MG63 (cell line): Measurements from ENCODE around the gene NIM1K. TPM values are rescaled to one million over a fixed set of nuclear protein-coding genes. Genes with fewer than 3 reads are reported as not detected.
A peak's percentile ranks its signal among the peaks of the same experiment; 100 is the strongest.
"Not testable (repeated sequence)": the region's sequence is repeated elsewhere in the genome, so short reads cannot be mapped to it uniquely, and the experiment has no call there.

ENCODE experiments used
- DNase-seq: peaks from one replicate; pipeline ENCODE4 v3.0.0-alpha.2; 2020
- H3K27me3 ChIP-seq: fragments of 250-450 bp; sonication (Bioruptor Pico); 2 replicates; pipeline ENCODE4 v1.5.1; 2020; ENCODE audit warnings: mild to moderate bottlenecking, moderate library complexity
- H3K36me3 ChIP-seq: fragments of 250-450 bp; sonication (Bioruptor Pico); 2 replicates; pipeline ENCODE4 v1.5.1; 2020; ENCODE audit warnings: mild to moderate bottlenecking, moderate library complexity
- H3K4me3 ChIP-seq: fragments of 250-450 bp; sonication (Bioruptor Pico); 2 replicates; pipeline ENCODE4 v1.5.1; 2020; ENCODE audit warnings: mild to moderate bottlenecking, moderate library complexity
- H3K9me3 ChIP-seq: fragments of 250-450 bp; sonication (Bioruptor Pico); 2 replicates; pipeline ENCODE4 v1.5.1; 2020; ENCODE audit warnings: mild to moderate bottlenecking, moderate library complexity
- total RNA-seq: library from RNA; depleted of rRNA; stranded (reverse); fragments of >200 nt; shearing (Covaris generic); gene quantifications from 2 replicates; pipeline ENCODE4 v1.2.3, GENCODE V29; 2014; ENCODE audit warnings: low replicate concordance

The NIM1K gene
- total RNA-seq, 1 experiment from 2014 or later: not detected

GRCh38 chr5:43171926-43172325, 20.1 kb upstream of the NIM1K start:
- no peak for DNase-seq
- Histone ChIP-seq H3K9me3 (no peaks in the 10 kb centered on the region), H3K4me3 (no peak overlapping the region), H3K36me3 (peaks cover 55% of the 10 kb centered on the region), H3K27me3 (no peaks in the 10 kb centered on the region)

GRCh38 chr5:43172779-43173178, 19.2 kb upstream of the NIM1K start:
- H3K9me3 ChIP-seq: no peaks in the 10 kb centered on the region
- no peak for DNase-seq
- peaks cover 48% of the 10 kb centered on the region for H3K36me3 ChIP-seq
- H3K4me3 ChIP-seq: no peak overlapping the region
- H3K27me3 ChIP-seq: no peaks in the 10 kb centered on the region

DNA sequence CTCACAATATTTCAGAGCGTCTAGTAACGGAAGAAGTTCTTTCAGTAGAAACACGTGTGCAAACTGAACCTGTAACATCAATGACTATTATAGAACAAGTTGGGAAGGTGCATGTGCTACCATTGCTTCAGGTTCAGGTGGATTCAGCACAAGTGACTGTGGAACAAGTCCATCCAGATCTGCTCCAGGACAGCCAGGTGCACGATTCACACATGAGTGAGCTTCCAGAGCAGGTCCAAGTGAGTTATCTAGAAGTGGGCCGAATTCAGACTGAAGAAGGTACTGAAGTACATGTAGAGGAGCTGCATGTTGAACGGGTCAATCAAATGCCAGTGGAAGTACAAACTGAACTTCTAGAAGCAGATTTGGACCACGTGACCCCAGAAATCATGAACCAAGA, 17.4 kb upstream of the NIM1K start:
- H3K9me3 ChIP-seq: no peaks in the 10 kb centered on the region
- no peak overlapping the region for H3K4me3 ChIP-seq
- DNase-seq: no peak
- no peaks in the 10 kb centered on the region for H3K27me3 ChIP-seq
- peaks cover 42% of the 10 kb centered on the region for H3K36me3 ChIP-seq

GRCh38 chr5:43179836-43180235, 12.2 kb upstream of the NIM1K start:
- H3K36me3 ChIP-seq: peaks cover 15% of the 10 kb centered on the region
- DNase-seq: no peak
- H3K4me3 ChIP-seq: no peak overlapping the region
- no peaks in the 10 kb centered on the region for H3K27me3 ChIP-seq
- no peaks in the 10 kb centered on the region for H3K9me3 ChIP-seq

GRCh38 chr5:43182421-43182820, 9.6 kb upstream of the NIM1K start:
- Histone ChIP-seq H3K9me3 (no peaks in the 10 kb centered on the region), H3K36me3 (peaks cover 3% of the 10 kb centered on the region), H3K4me3 (no peak overlapping the region), H3K27me3 (no peaks in the 10 kb centered on the region)
- DNase-seq: no peak

DNA sequence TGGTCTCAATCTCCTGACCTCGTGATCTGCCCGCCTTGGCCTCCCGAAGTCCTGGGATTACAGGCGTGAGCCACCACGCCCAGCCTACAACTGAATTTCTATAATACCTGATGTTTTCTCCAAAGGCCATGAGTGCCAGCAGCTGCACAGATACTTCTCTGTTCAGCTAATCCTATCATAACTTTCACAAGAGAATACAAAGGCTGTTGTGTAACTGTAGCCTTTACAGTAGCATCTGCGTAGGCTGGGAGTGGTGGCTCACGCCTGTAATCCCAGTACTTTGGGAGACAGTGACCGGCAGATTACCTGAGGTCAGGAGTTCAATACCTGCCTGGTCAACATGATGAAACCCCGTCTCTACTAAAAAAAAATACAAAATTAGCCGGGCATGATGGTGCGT, 8.9 kb upstream of the NIM1K start:
- H3K27me3 ChIP-seq, DNase-seq, H3K4me3 ChIP-seq, H3K9me3 ChIP-seq, H3K36me3 ChIP-seq: not testable (repeated sequence)

- H3K27me3 ChIP-seq: no peaks in the 10 kb centered on the region; the same call in 1 of the 2 replicates
- H3K4me3 ChIP-seq: no peak overlapping the region
- H3K36me3 ChIP-seq: no peaks in the 10 kb centered on the region
- no peaks in the 10 kb centered on the region for H3K9me3 ChIP-seq
- DNase-seq: no peak
Observed at GRCh38 chr5:43190755-43191603, 1.0 kb upstream of the NIM1K start.

- Histone ChIP-seq H3K9me3 (no peaks in the 10 kb centered on the region), H3K27me3 (no peaks in the 10 kb centered on the region; the same call in 1 of the 2 replicates), H3K4me3 (peak overlapping the region; percentile 40), H3K36me3 (no peaks in the 10 kb centered on the region)
- peak; percentile 31 for DNase-seq
Observed at GRCh38 chr5:43192558-43193180, 644 bp downstream of the NIM1K start.

GRCh38 chr5:43193181-43193893, 1.3 kb downstream of the NIM1K start:
- DNase-seq: peak; percentile 38
- Histone ChIP-seq H3K4me3 (peak overlapping the region; percentile 40), H3K9me3 (no peaks in the 10 kb centered on the region), H3K36me3 (no peaks in the 10 kb centered on the region), H3K27me3 (no peaks in the 10 kb centered on the region; the same call in 1 of the 2 replicates)

DNA sequence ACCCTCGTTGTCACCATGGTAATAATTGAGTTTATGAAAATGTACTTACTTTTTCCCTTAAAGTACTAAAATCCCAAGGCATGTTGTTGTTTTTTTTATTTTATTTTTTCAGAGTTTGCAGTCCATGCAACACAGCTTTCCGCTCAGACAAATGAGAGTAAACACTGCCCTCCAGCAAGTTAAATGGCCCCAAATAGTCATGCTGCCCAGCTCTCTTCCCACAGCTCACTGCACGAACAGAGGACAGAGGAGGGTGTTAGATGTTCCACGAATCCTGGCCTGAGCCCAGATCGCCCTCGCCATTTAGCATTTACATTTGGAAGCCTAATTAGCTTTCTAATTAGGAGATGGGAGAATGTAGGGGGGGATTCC, 1.9 kb downstream of the NIM1K start:
- no peak for DNase-seq
- no peak overlapping the region; the same call in 1 of the 2 replicates for H3K4me3 ChIP-seq
- no peaks in the 10 kb centered on the region for H3K36me3 ChIP-seq
- no peaks in the 10 kb centered on the region for H3K9me3 ChIP-seq
- H3K27me3 ChIP-seq: no peaks in the 10 kb centered on the region; the same call in 1 of the 2 replicates

DNA sequence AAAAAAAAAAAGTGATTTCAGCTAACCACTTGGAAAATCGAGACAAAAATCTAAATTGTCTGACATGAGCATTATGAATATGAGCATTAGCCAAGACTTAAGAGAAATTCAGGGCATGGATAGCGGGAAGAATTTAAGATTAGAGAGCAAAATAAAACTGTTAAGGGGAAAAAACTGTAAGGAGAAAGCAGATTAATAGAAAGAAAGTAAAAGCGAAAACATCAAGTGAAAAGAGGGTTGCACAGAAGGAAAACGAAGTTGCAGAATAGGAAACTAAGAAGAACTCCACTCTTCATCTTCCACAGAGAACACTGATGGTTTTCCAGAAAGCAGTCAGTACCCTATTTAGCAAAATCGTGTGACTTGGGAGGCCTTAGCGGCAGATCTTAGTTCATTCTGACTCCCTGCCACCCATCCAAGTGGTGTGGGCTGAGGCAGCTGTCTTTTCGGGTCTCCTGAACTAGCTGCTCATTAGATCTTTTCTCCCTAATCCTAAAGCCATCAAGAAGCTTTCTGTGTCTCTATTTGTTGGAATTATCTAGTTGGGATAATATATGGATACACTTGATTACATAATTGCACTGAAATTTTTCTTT, 3.7 kb downstream of the NIM1K start:
- H3K9me3 ChIP-seq: no peaks in the 10 kb centered on the region
- no peak overlapping the region for H3K4me3 ChIP-seq
- no peaks in the 10 kb centered on the region for H3K36me3 ChIP-seq
- no peaks in the 10 kb centered on the region; the same call in 1 of the 2 replicates for H3K27me3 ChIP-seq
- no peak for DNase-seq

DNA sequence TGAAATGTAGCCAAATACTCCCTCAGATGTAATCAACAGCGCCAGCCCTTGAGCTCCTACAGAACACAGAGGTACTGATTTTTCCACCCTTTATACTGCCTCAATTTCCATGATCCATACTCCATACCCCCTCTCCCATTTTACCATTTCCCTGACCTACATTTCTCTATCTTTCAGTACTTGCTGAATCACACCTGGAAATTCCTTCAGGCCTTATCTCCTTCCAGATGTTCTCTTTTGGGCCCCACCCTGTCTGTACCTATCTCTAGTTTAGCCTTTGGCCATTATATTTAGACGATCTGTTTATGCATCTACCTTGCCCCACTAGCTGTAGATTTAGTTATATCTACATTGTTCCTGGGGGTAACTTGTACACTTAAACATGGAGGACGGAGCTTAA, 5.5 kb downstream of the NIM1K start:
- Histone ChIP-seq H3K27me3 (no peaks in the 10 kb centered on the region), H3K4me3 (no peak overlapping the region), H3K36me3 (no peaks in the 10 kb centered on the region), H3K9me3 (no peaks in the 10 kb centered on the region)
- no peak for DNase-seq

GRCh38 chr5:43201442-43201841, 9.4 kb downstream of the NIM1K start:
- H3K9me3 ChIP-seq, DNase-seq, H3K27me3 ChIP-seq, H3K36me3 ChIP-seq, H3K4me3 ChIP-seq: not testable (repeated sequence)

- no peak for DNase-seq
- no peaks in the 10 kb centered on the region for H3K36me3 ChIP-seq
- H3K9me3 ChIP-seq: no peaks in the 10 kb centered on the region
- H3K4me3 ChIP-seq: no peak overlapping the region
- H3K27me3 ChIP-seq: no peaks in the 10 kb centered on the region
Observed at GRCh38 chr5:43202380-43202779, 10.4 kb downstream of the NIM1K start.

DNA sequence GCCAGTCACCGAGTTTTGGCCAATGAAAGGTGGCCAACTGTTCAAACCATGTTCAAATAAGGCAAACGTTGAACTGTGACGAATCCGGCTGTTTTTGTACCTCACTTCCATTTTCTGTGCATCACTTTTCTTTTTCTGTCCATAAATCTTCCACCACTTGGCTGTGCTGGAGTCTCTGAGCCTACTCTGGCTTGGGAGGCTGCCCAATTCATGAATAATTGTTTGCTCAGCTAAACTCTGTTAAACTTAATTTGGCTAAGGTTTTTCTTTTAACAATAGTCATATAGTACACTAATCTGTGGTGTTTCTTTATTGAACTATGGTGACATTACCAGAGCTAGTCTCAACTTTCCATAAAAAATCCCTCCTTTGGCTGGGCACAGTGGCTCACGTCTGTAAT, 11.3 kb downstream of the NIM1K start:
- peak; percentile 54 for DNase-seq
- Histone ChIP-seq H3K4me3 (no peak overlapping the region), H3K27me3 (no peaks in the 10 kb centered on the region), H3K9me3 (no peaks in the 10 kb centered on the region), H3K36me3 (no peaks in the 10 kb centered on the region)

DNA sequence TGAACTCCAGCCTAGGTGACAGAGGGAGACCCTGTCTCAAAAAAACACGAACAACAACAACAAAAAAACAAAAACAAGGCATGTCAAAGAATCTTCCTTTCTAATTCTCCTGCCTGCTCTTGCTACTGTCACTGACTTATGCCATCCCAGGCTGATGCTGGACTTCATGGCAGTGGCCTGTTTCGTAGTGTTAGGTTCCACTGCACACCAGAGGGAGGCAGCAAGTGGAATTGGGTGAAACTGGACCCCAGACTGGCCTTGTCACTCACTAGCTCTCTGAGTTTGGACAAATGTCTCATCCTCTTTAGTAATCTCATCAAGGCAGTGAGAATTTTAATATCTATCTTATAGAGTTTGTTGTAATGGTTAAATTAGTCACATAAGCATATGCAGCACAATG, 12.9 kb downstream of the NIM1K start:
- DNase-seq: no peak
- H3K9me3 ChIP-seq: no peaks in the 10 kb centered on the region
- H3K27me3 ChIP-seq: no peaks in the 10 kb centered on the region
- no peak overlapping the region for H3K4me3 ChIP-seq
- no peaks in the 10 kb centered on the region for H3K36me3 ChIP-seq

DNA sequence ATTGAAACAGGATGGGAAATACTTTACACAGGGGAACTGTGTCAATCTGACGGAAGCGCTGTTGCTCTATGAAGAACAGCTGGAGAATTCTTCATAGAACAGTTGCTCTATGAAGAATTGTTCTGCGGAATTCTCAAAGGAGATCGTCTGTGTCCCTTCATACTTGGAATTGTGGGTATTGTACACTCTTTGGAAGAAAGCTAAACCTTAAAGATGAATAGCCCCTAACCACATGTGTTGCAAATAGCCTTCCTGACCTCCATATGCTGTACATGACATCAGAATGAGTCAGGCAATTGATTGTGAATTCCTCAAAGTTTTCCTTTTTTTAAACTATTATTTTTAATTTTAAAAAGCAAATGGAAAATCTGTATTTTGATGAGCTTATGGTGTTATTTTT, 15.6 kb downstream of the NIM1K start:
- no peak for DNase-seq
- H3K36me3 ChIP-seq: no peaks in the 10 kb centered on the region
- no peaks in the 10 kb centered on the region for H3K9me3 ChIP-seq
- H3K4me3 ChIP-seq: no peak overlapping the region
- no peaks in the 10 kb centered on the region for H3K27me3 ChIP-seq
